NCI-H2107 treated with DMSO at 0.1 percent for 48 hours (cell line): ENCODE measurements around the gene MRPL58.
A peak's percentile ranks its signal among the peaks of the same experiment; 100 is the strongest.
"Not testable (repeated sequence)": the region's sequence is repeated elsewhere in the genome, so short reads cannot be mapped to it uniquely, and the experiment has no call there.

ENCODE experiments used
- DNase-seq: peaks from one replicate; lab custom pipeline; 2025; ENCODE audit not compliant: unreplicated experiment; lab: John Stamatoyannopoulos, UW

MRPL58 gene

GRCh38 chr17:75012346-75013091 lies at the start of gene MRPL58:
Gene MRPL58 (plus strand): TSS chr17:75012670. CDS start chr17:75012687, 17 bp downstream.
- peak; percentile 60 for DNase-seq

- no peak for DNase-seq
Measured at GRCh38 chr17:74963656-74964055, 48.8 kb upstream of the MRPL58 start.

GRCh38 chr17:74964246-74964761 lies 48.2 kb upstream of the MRPL58 start:
- DNase-seq = no peak

GRCh38 chr17:74964988-74965622 lies 47.4 kb upstream of the MRPL58 start:
- DNase-seq = no peak

GRCh38 chr17:74968361-74968780 lies 44.1 kb upstream of the MRPL58 start:
- no peak for DNase-seq

- DNase-seq = not testable (repeated sequence)
Measured at GRCh38 chr17:74969501-74969900, 43.0 kb upstream of the MRPL58 start.

GRCh38 chr17:74970395-74970794 lies 42.1 kb upstream of the MRPL58 start:
- DNase-seq = no peak

- no peak for DNase-seq
Measured at GRCh38 chr17:74971069-74971841, 41.2 kb upstream of the MRPL58 start.

- no peak for DNase-seq
Measured at GRCh38 chr17:74971842-74972106, 40.7 kb upstream of the MRPL58 start.

- peak; percentile 6 for DNase-seq
Measured at GRCh38 chr17:74972107-74972972, 40.1 kb upstream of the MRPL58 start, which contains the start of gene HID1. Gene HID1 (minus strand): TSS chr17:74972759. CDS start chr17:74972656, 103 bp downstream.

- no peak for DNase-seq
Measured at GRCh38 chr17:74972973-74973328, 39.5 kb upstream of the MRPL58 start.

GRCh38 chr17:74975943-74976342 lies 36.5 kb upstream of the MRPL58 start:
- no peak for DNase-seq

- DNase-seq = no peak
Measured at GRCh38 chr17:74977802-74978201, 34.7 kb upstream of the MRPL58 start.

- no peak for DNase-seq
Measured at GRCh38 chr17:74978240-74978639, 34.2 kb upstream of the MRPL58 start.

GRCh38 chr17:74979408-74980146 lies 32.9 kb upstream of the MRPL58 start:
- DNase-seq = no peak

GRCh38 chr17:74981318-74981978 lies 31.0 kb upstream of the MRPL58 start:
- no peak for DNase-seq

- peak; percentile 64 for DNase-seq
Measured at GRCh38 chr17:74981979-74982662, 30.3 kb upstream of the MRPL58 start.

GRCh38 chr17:74982663-74983313 lies 29.7 kb upstream of the MRPL58 start:
- not testable (repeated sequence) for DNase-seq

- no peak for DNase-seq
Measured at GRCh38 chr17:74986206-74986576, 26.3 kb upstream of the MRPL58 start.
